RWPE2 (cell line): Measurements from ENCODE around the gene ARHGAP10.

Source experiments
- ATAC-seq: fragments of 200-7000 bp; cut with Tn5 transposase; 3 replicates; pipeline ENCODE4 v1.9.1; 2021; ENCODE audit warnings: low read depth
- DNase-seq: peaks from one replicate; pipeline ENCODE4 v3.0.0-alpha.2; 2020; ENCODE audit warnings: low spot score
- H3K27ac ChIP-seq: fragments of 450-650 bp; 2 replicates; pipeline ENCODE4 v1.5.1; 2017; ENCODE audit warnings: mild to moderate bottlenecking; ENCODE audit not compliant: poor library complexity, severe bottlenecking
- H3K27me3 ChIP-seq: fragments of 250-450 bp; sonication (Bioruptor Pico); 2 replicates; pipeline ENCODE4 v1.5.1; 2021; ENCODE audit warnings: mild to moderate bottlenecking, moderate library complexity; ENCODE audit not compliant: insufficient read depth, poor library complexity, severe bottlenecking
- H3K36me3 ChIP-seq: fragments of 250-450 bp; sonication (Bioruptor Pico); 2 replicates; pipeline ENCODE4 v1.5.1; 2020; ENCODE audit warnings: low read depth, mild to moderate bottlenecking, moderate library complexity
- H3K4me1 ChIP-seq: fragments of 250-450 bp; sonication (Bioruptor Pico); 2 replicates; pipeline ENCODE4 v1.5.1; 2021; ENCODE audit warnings: mild to moderate bottlenecking, moderate library complexity; ENCODE audit not compliant: insufficient read depth, poor library complexity, severe bottlenecking
- H3K4me3 ChIP-seq: fragments of 250-450 bp; sonication (Bioruptor Pico); 2 replicates; pipeline ENCODE4 v1.5.1; 2021; ENCODE audit warnings: mild to moderate bottlenecking, moderate library complexity; ENCODE audit not compliant: severe bottlenecking
- H3K9me3 ChIP-seq: fragments of 250-450 bp; sonication (Bioruptor Pico); 2 replicates; pipeline ENCODE4 v1.5.1; 2021; ENCODE audit warnings: mild to moderate bottlenecking, moderate library complexity; ENCODE audit not compliant: severe bottlenecking
- CTCF ChIP-seq: fragments of 450-650 bp; IDR thresholded peaks from one replicate; pipeline ENCODE4 v1.5.1; 2017; ENCODE audit warnings: mild to moderate bottlenecking, moderate library complexity; ENCODE audit not compliant: poor library complexity, severe bottlenecking

ARHGAP10 gene

GRCh38 chr4:147984778-147985138 lies 252.9 kb downstream of the ARHGAP10 start:
- no peaks in the 10 kb centered on the region for H3K9me3 ChIP-seq
- ATAC-seq, result no peak
- H3K4me1 ChIP-seq, result no peaks in the 10 kb centered on the region
- no peak overlapping the region for H3K4me3 ChIP-seq
- no peak for TF ChIP-seq CTCF
- H3K27ac ChIP-seq, result no peak overlapping the region
- H3K36me3 ChIP-seq, result no peaks in the 10 kb centered on the region
- no peak for DNase-seq
- H3K27me3 ChIP-seq, result no peaks in the 10 kb centered on the region

- no peak for DNase-seq
These were observed 253.5 kb downstream of the ARHGAP10 start for GRCh38 chr4:147985376-147985775.

GRCh38 chr4:147987252-147987651 lies 255.4 kb downstream of the ARHGAP10 start:
- Histone ChIP-seq H3K4me1 (no peaks in the 10 kb centered on the region), H3K9me3 (no peaks in the 10 kb centered on the region), H3K27ac (no peak overlapping the region), H3K4me3 (no peak overlapping the region), H3K27me3 (no peaks in the 10 kb centered on the region), H3K36me3 (no peaks in the 10 kb centered on the region)
- no peak for TF ChIP-seq CTCF
- DNase-seq, result no peak
- ATAC-seq, result no peak

More at GRCh38 chr4:147985376-147985775, 253.5 kb downstream of the ARHGAP10 start:
- no peak for TF ChIP-seq CTCF
- Histone ChIP-seq H3K27ac (no peak overlapping the region), H3K4me1 (no peaks in the 10 kb centered on the region), H3K4me3 (no peak overlapping the region), H3K36me3 (no peaks in the 10 kb centered on the region), H3K27me3 (no peaks in the 10 kb centered on the region), H3K9me3 (no peaks in the 10 kb centered on the region)
- no peak for ATAC-seq

GRCh38 chr4:147991543-147992283 lies 259.8 kb downstream of the ARHGAP10 start:
- Histone ChIP-seq H3K4me1 (no peaks in the 10 kb centered on the region), H3K9me3 (no peaks in the 10 kb centered on the region), H3K4me3 (no peak overlapping the region), H3K36me3 (no peaks in the 10 kb centered on the region), H3K27ac (no peak overlapping the region), H3K27me3 (no peaks in the 10 kb centered on the region)
- no peak for ATAC-seq
- TF ChIP-seq CTCF, result no peak
- no peak for DNase-seq

GRCh38 chr4:147994076-147994475 lies 262.2 kb downstream of the ARHGAP10 start:
- Histone ChIP-seq H3K4me1 (no peaks in the 10 kb centered on the region), H3K4me3 (no peak overlapping the region), H3K27ac (no peak overlapping the region), H3K36me3 (no peaks in the 10 kb centered on the region), H3K27me3 (no peaks in the 10 kb centered on the region), H3K9me3 (no peaks in the 10 kb centered on the region)
- no peak for TF ChIP-seq CTCF
- DNase-seq (no peak), ATAC-seq (no peak)
